ENCODE measurements around the gene SYNPO2L. TPM values are rescaled to one million over a fixed set of nuclear protein-coding genes. Genes with fewer than 3 reads are reported as not detected.
A peak's percentile ranks its signal among the peaks of the same experiment; 100 is the strongest.

The SYNPO2L gene
- total RNA-seq, 1 donor from 2014 or later = 1.2 TPM

- no peak for DNase-seq (ENCODE audit: low read depth)
- Histone ChIP-seq H3K27me3 (ENCODE audit: insufficient read depth, low read length) (peaks cover 4% of the 10 kb centered on the region), H3K9ac (ENCODE audit: low read length) (no peak within 1 kb of the TSS), H3K4me2 (ENCODE audit: low read length) (no peak within 1 kb of the TSS), H3K27ac (ENCODE audit: low read depth, low read length) (no peak within 1 kb of the TSS), H4K20me1 (ENCODE audit: insufficient read depth, low read length) (no peaks in the 10 kb centered on the region), H3K4me1 (ENCODE audit: insufficient read depth, low read length) (no peaks in the 10 kb centered on the region), H3K4me3 (ENCODE audit: insufficient read depth, low read depth, low read length) (no peak within 1 kb of the TSS), H3K79me2 (ENCODE audit: insufficient read depth, low read length) (no peaks in the 10 kb centered on the region), H2AFZ (ENCODE audit: low read depth, low read length) (no peak within 1 kb of the TSS), H3K36me3 (ENCODE audit: insufficient read depth, low read length) (no peaks in the 10 kb centered on the region), H3K9me3 (ENCODE audit: insufficient read depth, low read depth, low read length) (no peaks in the 10 kb centered on the region)
- H3K27me3 Mint-ChIP-seq (ENCODE audit: low read depth, unreplicated experiment) = no peaks in the 10 kb centered on the region
- H3K4me3 Mint-ChIP-seq (ENCODE audit: unreplicated experiment) = peak within 1 kb of the TSS; percentile 5
- no peaks in the 10 kb centered on the region for H3K9me3 Mint-ChIP-seq (ENCODE audit: unreplicated experiment)
- TF ChIP-seq EZH2 (IDR thresholded peaks at IDR 0.05; ENCODE audit: insufficient read depth, low read length) (no peak), CTCF (IDR thresholded peaks at IDR 0.05; ENCODE audit: insufficient read depth, low read depth, low read length) (no peak)
- peaks cover 28% of the 10 kb centered on the region for H3K4me1 Mint-ChIP-seq (ENCODE audit: low read depth, unreplicated experiment)
- H3K27ac Mint-ChIP-seq (ENCODE audit: unreplicated experiment) = peak within 1 kb of the TSS; percentile 59
- FAIRE-seq = no peak
- no peaks in the 10 kb centered on the region for H3K36me3 Mint-ChIP-seq (ENCODE audit: low read depth, unreplicated experiment)
Measured at GRCh38 chr10:73641328-73642060, 14.3 kb downstream of the SYNPO2L start, which contains the start of gene MYOZ1. Gene MYOZ1, minus strand, starts transcription at chr10:73641474. Its CDS starts 1,457 bp downstream, at chr10:73640017.

- H3K4me1 ChIP-seq (ENCODE audit: insufficient read depth, low read length) = no peaks in the 10 kb centered on the region
- peaks cover 1% of the 10 kb centered on the region for H3K27me3 Mint-ChIP-seq (ENCODE audit: low read depth, unreplicated experiment)
- H3K27me3 ChIP-seq (ENCODE audit: insufficient read depth, low read length) = peaks cover 4% of the 10 kb centered on the region
- no peak overlapping the region for H3K4me2 ChIP-seq (ENCODE audit: low read length)
- no peaks in the 10 kb centered on the region for H3K9me3 ChIP-seq (ENCODE audit: insufficient read depth, low read depth, low read length)
- H3K4me1 Mint-ChIP-seq (ENCODE audit: low read depth, unreplicated experiment) = peaks cover 15% of the 10 kb centered on the region
- H3K36me3 Mint-ChIP-seq (ENCODE audit: low read depth, unreplicated experiment) = no peaks in the 10 kb centered on the region
- no peaks in the 10 kb centered on the region for H3K36me3 ChIP-seq (ENCODE audit: insufficient read depth, low read length)
- H3K27ac ChIP-seq (ENCODE audit: low read depth, low read length) = no peak overlapping the region
- no peak overlapping the region for H3K4me3 Mint-ChIP-seq (ENCODE audit: unreplicated experiment)
- FAIRE-seq (no peak), DNase-seq (ENCODE audit: low read depth) (no peak)
- H3K9ac ChIP-seq (ENCODE audit: low read length) = no peak overlapping the region
- no peaks in the 10 kb centered on the region for H4K20me1 ChIP-seq (ENCODE audit: insufficient read depth, low read length)
- no peaks in the 10 kb centered on the region for H3K9me3 Mint-ChIP-seq (ENCODE audit: unreplicated experiment)
- H3K79me2 ChIP-seq (ENCODE audit: insufficient read depth, low read length) = no peaks in the 10 kb centered on the region
- H3K4me3 ChIP-seq (ENCODE audit: insufficient read depth, low read depth, low read length) = no peak overlapping the region
- no peak overlapping the region for H3K27ac Mint-ChIP-seq (ENCODE audit: unreplicated experiment)
- no peak overlapping the region for H2AFZ ChIP-seq (ENCODE audit: low read depth, low read length)
- TF ChIP-seq EZH2 (IDR thresholded peaks at IDR 0.05; ENCODE audit: insufficient read depth, low read length) (no peak), CTCF (IDR thresholded peaks at IDR 0.05; ENCODE audit: insufficient read depth, low read depth, low read length) (no peak)
Measured at GRCh38 chr10:73639286-73639685, 16.5 kb downstream of the SYNPO2L start.

- Histone ChIP-seq H3K4me2 (ENCODE audit: low read length) (no peak overlapping the region), H3K9ac (ENCODE audit: low read length) (no peak overlapping the region), H3K4me1 (ENCODE audit: insufficient read depth, low read length) (no peaks in the 10 kb centered on the region), H3K79me2 (ENCODE audit: insufficient read depth, low read length) (no peaks in the 10 kb centered on the region), H4K20me1 (ENCODE audit: insufficient read depth, low read length) (no peaks in the 10 kb centered on the region), H3K27ac (ENCODE audit: low read depth, low read length) (no peak overlapping the region), H3K27me3 (ENCODE audit: insufficient read depth, low read length) (peaks cover 3% of the 10 kb centered on the region), H3K4me3 (ENCODE audit: insufficient read depth, low read depth, low read length) (no peak overlapping the region), H2AFZ (ENCODE audit: low read depth, low read length) (no peak overlapping the region), H3K9me3 (ENCODE audit: insufficient read depth, low read depth, low read length) (no peaks in the 10 kb centered on the region), H3K36me3 (ENCODE audit: insufficient read depth, low read length) (no peaks in the 10 kb centered on the region)
- Mint-ChIP-seq H3K4me3 (ENCODE audit: unreplicated experiment) (no peak overlapping the region), H3K27me3 (ENCODE audit: low read depth, unreplicated experiment) (peaks cover 2% of the 10 kb centered on the region), H3K36me3 (ENCODE audit: low read depth, unreplicated experiment) (no peaks in the 10 kb centered on the region), H3K9me3 (ENCODE audit: unreplicated experiment) (no peaks in the 10 kb centered on the region), H3K27ac (ENCODE audit: unreplicated experiment) (no peak overlapping the region), H3K4me1 (ENCODE audit: low read depth, unreplicated experiment) (no peaks in the 10 kb centered on the region)
- DNase-seq (ENCODE audit: low read depth) (no peak), FAIRE-seq (no peak)
- TF ChIP-seq CTCF (IDR thresholded peaks at IDR 0.05; ENCODE audit: insufficient read depth, low read depth, low read length) = no peak
- no peak for TF ChIP-seq EZH2 (IDR thresholded peaks at IDR 0.05; ENCODE audit: insufficient read depth, low read length)
Measured at GRCh38 chr10:73635781-73636180, 20.0 kb downstream of the SYNPO2L start.

All from astrocyte (in vitro differentiated cells and primary cell).